NOMO-1 (cell line): Measurements from ENCODE around the gene CES3.
A peak's percentile ranks its signal among the peaks of the same experiment; 100 is the strongest.
"Not testable (repeated sequence)": the region's sequence is repeated elsewhere in the genome, so short reads cannot be mapped to it uniquely, and the experiment has no call there.

Experiments
- DNase-seq, 2 experiments: peaks; one replicate each; lab custom pipeline; 2025; ENCODE audit not compliant: unreplicated experiment in 2 of 2; lab: John Stamatoyannopoulos, UW

CES3 gene

DNA sequence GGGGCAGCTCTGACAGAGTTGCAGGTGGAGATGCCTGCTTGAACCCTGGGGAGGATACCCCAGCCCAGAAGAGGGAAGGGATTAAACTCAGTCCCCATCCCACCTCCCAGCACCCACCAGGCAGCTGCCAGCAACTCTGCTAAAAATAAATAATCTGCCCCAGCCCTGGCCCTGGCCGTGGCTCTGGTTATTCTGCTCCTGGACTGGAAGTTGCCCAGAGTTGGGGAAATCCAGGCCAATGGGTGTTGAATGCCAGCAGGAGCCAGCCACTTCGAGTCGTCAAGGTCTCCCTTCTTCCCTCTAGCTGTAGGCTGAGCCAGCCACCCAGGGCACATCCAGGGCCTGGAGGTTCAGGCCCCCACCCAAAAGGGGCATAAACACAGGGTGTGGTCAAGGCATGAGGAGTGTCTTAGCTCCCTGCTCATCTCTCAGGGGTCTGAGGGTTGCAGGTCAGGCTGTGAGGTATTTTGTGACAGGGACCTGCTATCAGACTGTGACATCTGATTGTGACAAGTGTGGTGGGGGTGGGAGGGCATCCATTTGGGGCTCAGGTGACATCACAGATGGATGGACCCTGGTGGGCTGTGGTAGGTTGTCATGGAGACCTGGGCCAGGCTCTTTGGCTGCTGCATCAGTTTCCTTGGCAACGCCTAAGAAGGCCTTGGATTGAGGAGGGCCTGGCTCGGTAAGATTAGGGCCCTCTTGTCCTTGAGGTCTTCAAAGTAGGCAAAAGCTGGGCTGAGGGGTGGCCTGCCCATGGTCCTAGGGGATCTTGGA is 34.7 kb upstream of the CES3 start:
- DNase-seq = no peak

DNA sequence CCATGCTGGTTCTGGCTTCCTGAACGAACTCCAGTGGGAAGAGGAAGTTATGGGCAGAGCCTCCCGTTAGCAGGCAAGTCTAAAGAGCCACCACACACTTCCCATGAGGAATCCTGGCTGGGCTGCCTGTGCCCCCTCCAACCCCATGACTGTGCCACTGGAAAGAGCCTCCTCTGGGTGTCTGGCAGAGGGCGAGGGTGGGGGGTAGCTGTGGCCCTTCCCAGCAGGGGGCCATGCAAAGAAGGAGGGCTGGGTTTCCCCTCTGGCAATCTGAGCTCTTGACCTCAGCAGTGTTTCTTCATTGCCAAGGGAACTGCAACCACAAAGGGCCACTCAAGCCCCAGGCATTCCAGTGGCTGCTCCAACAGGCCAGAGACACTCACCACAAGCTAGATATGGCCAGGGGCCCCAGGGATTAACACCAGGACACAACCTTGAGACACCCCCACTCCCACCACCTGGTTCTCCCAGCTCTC is 34.1 kb upstream of the CES3 start:
- DNase-seq = no peak

DNA sequence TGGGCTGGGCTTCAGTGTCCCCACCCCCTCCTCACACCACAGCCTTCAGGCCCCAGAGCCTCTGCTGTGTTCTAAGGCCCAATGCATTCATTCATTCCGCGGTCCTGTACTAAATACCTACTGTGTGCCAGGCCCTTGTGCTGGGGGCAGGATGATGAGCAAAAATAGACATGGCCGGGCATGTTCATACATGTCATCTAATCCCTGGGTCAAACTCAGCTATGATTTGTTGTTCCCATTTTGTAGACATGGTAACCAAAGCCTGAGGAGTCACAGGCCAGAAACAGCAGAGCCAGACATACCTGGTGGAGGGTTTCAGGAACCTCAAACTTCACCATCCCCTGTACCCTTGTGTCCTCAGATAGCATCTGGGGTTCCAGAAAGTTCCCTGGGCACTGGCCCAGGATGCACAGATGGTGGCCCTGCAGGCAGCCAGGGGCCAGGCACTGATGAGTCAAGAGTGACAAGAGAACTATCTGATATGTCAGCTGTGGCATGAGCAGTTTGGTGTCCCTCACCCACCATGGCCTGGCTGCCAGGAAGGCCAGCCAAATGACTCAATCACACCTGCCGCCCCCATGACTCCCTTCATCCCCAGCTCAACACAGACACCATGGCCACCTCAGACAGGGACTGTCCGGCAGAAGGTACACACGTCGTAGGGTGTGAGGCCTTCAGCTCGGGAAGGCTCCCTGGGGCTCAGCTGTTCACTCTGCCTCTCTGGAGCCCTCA is 33.0 kb upstream of the CES3 start:
- no peak for DNase-seq

DNA sequence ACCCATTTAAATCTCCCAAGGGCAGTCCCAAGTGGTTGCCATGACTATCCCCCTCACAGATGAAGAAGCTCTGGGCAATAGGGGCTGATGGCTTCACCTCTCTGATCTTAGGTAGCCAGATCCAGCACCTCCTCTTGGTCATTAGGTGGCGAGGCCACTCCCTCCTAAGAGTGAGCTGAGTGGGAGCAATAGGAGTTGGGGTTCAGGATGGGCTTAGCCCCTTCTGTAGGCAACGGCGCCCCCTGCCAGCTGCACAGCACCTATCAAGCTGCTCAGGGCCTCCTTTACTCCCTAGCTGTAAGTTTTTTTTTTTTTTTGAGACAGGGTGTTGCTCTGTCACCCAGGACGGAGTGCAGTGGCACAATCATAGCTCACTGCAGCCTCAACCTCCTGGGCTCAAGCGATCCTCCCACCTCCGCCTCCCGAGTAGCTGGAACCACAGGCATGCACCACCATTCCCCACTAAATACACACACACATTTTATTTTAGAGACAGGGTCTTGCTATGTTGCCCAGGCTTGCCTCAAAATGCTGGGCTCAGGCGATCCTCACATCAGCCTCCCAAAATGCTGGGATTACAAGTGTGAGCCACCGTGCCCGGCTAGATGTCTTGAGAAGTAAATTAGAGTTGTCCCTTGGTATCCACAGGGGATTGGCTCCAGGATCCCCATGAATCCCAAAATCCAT is 32.2 kb upstream of the CES3 start:
- DNase-seq = no peak

DNA sequence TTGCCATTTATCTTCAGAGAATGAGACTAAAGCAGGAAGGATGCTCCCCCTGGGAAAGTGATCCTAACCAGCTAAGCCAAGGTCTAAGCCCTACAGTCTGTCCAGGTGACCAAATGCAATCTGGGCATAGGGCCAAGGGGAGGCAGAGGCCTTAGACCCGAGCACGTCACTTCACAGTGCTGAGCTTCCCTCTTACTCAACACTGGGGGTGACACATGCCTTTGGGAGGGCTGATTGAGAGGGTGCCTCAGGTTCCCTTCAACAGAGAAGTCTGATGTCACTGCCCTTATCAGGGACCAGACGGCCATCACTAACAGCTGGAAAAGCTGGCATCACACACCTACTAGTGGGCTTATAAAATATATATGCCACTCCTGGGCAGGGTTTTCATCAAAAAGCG is 30.9 kb upstream of the CES3 start:
- DNase-seq = no peak

DNA sequence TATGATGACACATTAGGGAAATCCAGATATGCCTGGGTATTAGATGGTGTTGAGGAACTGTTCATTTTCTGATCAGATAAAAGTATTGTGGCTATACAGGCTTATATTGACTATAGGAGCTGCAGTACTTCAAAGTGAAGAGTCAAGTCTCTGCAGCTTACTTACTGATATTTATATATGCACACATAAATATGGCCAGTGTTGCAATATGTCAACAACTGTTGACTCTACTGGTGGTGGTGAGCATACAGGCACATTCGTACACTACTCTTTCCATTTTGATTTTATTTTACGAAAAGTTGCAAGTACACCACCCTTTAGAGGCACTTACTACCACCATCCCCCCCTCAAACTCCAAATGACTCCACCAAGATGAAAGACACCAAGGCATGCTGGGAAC is 29.4 kb upstream of the CES3 start:
- no peak for DNase-seq

DNA sequence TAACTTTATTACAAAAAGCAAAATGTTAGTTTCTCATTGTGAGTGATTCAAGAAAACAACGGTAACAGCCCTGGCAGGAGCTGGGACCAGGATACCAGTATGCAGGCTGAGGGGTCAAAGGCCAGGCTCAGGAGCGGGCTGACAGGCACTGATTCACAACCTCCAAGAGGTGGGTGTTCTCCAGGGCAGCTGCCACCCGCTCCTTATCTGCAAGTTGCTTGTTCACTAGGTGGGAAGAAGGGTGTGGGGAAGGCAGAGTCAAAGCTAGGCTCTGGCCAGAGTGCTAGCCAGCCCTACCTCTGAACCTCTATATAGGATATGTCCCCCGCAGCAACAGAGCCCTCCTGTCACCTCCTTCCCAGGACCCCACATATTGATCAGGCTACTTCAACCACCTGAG is 29.0 kb upstream of the CES3 start:
- no peak for DNase-seq

DNA sequence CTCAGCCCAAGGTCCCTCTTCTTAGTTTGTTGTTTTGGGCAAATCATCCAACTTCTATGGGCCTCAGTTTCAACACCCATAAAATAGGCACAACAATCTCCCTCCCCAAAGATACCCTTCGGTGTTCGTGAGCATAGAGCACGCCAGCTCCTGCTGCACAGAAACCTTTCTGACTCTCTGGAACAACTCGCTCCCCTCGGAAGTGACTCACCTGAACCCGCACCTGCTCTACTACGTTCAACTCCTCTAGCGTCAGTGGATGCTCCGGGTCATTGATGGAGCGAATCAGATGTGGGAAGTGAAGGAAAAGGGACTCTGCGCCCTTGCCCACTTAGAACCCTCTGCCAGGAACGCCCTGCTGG is 27.3 kb upstream of the CES3 start:
- DNase-seq = no peak

DNA sequence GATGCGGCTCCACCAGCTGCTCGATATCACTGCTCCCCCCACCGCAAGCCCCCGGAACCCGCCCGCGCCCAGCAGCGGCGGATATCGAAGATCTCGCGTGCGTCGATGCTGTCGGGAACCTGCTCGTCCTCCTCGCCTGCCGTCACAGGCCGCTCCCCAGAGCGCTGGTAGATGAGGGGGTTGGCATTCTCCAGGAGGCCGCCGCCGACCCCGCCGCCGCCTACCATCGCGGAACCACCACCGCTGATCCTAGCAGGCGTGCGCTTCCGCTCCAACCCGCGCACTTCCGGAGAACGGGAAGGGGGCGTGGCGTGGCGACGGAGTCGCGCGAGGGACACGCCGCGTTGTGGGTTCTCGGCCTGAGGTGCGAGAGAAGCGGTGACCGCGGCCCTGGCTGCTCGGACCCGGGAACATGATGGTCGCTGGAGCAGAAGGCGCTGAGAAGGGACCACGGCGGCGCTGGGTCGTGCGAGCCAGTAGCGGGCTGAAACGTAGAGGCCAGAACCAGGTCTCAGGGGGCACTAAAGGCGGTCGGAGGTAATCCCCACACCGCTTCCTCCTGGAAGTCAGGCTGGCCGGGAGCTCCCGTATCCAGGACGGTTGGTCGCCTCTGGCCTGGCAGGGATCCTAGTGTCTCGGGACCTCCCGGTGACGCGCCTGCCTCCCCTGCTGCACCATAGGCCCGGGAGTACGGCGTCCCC is 26.8 kb upstream of the CES3 start, which contains the start of gene CIAO2B:
Gene CIAO2B (minus strand): TSS at position 265 of the 701 bp plus-strand sequence. CDS start 38 bp downstream, at position 227.
- DNase-seq = peak; percentile 69 to 70

DNA sequence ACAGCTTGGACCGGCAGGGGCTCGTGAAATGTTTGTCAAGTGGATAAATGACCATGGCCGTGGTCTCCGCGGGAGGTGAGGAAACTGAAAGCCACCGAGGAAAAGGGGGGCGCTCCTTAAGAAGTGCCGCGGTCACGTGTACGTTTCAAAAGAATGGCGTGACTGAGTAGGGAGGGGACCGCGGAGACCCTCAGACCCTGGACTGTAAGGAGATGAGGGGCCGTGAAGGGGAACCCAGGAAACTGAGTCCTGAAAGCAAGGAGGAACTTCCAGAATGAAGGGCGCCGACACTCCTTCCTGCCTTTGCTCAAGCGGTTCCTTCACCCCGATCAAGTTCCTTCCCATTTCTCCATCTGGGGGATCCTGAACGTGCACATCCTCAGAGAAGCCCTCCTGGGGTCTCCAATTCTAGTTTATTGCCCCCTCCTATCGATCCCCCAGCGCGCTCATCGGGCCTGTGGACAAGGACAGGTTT is 26.2 kb upstream of the CES3 start:
- not testable (repeated sequence) for DNase-seq

DNA sequence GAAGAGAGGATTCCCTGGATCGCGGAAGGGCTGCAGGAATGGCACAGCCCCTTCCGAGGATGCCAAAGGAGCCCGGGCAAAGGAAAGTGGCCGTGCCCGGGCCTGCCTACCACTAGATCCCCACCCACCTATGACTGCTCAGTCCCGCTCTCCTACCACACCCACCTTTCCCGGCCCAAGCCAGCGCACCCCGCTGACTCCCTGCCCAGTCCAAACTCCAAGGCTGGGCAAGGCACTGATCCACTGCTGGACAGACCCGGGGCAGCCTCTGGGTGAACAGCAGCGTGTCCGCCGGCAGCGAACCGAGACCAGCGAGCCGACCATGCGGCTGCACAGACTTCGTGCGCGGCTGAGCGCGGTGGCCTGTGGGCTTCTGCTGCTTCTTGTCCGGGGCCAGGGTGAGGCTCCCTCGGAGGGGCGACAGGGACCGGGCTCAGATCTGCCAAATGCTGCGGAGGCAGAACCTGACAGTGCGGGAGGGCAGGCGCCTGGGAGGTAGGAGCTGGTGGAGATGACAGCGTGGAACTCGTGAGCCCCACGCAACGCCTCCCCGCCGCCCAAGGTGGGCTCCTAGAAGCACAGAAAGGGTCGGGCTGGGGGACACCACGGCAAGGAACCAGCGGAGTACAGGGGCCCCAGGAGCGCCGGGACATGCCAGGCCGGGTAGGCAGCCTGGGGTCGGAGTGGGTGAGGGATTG is 25.6 kb upstream of the CES3 start, which contains the start of gene CES2:
Gene CES2 (plus strand): TSS at position 203 of the 698 bp plus-strand sequence. CDS start 120 bp downstream, at position 323.
- DNase-seq = no peak

DNA sequence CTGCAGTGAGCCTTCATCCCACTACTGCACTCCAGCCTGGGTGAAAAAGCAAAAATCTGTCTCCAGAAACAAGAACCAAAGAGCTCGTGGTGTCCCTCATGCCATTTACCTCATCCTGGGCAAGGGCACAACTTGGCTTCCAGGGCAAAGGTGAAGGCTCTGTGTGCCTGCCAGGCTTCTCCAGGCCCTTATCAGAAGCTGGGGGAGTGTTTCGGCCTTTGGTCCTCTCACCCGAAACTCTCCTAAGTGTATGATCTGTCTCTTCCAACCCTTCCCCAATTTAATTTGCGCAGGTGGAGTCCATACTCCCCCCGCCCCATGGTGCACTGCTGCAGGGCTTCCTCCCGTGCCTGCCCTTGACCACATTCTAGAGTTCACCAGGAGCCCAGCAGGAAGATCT is 24.6 kb upstream of the CES3 start:
- DNase-seq = no peak

DNA sequence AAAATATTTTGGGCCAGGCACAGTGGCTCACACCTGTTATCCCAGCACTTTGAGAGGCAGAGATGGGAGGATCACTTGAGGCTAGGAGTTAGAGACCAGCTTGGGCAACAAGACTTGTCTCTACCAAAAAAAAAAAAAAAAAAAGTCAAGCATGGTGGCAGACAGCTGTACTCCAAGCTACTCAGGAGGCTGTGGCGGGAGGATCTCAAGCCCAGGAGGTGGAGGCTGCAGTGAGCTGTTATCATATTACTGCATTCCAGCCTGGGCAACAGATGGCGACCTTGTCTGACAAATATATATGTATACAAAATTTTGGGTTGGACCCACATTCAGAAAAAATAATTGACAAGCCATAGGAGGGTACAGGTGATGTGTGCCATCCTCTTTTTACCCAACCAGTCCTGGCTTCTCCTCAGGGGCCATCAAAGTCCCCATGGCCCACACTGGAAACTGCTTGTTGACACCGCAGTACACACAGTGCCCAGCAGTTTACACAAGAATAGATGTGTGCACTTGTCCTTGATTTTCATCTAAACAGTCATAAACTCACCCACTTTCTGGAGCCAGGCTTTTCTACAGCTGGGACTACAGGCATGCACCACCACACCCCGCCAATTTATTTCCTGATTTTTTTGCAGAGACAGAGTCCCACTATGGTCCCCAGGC is 24.0 kb upstream of the CES3 start:
- DNase-seq = no peak

DNA sequence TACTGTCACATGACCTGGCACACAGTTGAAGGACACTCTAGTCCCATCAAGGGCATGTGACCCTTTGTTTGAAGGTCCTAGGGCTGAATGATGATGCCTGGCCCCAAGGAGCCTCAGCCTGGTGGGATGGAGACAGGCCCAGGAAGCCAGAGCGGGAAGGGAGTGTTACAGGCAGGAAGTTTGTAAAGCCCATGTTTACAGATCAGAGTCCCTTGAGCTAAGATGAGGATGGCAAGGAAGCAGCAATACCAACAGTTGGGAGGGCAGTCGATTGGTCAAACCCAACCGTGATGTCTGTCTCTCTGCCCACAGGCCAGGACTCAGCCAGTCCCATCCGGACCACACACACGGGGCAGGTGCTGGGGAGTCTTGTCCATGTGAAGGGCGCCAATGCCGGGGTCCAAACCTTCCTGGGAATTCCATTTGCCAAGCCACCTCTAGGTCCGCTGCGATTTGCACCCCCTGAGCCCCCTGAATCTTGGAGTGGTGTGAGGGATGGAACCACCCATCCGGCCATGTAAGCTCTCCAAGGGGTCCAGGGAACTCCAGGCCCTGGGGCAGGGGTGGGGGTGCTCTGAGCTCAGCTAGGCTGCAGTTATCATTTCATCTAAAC is 23.2 kb upstream of the CES3 start:
- no peak for DNase-seq

DNA sequence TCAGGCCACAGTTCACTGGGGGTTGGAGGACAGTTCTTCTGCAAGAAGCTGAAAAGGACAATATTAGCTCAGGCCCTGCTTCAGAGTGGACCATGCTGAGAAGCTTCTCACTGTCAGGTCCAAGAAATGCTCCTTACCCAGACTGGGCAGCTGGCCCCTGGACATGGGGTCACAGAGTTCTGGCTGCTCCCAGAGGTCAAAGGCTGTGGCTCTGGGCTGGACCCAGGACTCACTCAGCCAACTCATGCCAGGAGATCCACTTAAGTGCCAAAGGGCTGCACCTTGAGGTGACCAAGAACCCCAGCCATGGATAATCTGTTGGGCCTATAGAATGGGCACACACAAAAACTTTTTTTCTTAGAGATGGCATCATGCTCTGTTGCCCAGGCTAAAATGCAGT is 21.7 kb upstream of the CES3 start:
- no peak for DNase-seq

DNA sequence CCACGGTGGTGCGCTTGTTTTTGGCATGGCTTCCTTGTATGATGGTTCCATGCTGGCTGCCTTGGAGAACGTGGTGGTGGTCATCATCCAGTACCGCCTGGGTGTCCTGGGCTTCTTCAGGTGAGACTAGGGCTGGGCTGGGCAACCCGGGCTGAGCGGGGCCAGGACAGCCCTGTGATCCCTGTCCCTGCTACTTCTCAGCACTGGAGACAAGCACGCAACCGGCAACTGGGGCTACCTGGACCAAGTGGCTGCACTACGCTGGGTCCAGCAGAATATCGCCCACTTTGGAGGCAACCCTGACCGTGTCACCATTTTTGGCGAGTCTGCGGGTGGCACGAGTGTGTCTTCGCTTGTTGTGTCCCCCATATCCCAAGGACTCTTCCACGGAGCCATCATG is 20.8 kb upstream of the CES3 start:
- DNase-seq = no peak

DNA sequence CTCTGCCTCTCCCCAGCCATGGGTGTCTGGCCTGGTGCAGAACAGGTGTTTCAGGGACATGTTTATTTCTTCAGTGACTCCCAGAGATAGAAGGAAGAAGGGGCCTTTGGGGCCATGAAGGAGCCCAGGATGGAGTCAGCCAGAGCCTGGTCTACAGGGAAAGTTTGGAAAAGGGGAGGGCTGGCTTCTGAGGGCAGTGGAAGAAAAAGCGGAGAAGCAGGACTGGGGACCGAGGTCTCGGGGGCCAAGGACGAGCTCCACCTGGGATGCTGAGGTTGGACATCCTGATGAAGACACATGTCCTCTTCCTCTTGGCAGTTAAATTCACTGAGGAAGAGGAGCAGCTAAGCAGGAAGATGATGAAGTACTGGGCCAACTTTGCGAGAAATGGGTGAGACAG is 18.1 kb upstream of the CES3 start:
- DNase-seq = no peak

DNA sequence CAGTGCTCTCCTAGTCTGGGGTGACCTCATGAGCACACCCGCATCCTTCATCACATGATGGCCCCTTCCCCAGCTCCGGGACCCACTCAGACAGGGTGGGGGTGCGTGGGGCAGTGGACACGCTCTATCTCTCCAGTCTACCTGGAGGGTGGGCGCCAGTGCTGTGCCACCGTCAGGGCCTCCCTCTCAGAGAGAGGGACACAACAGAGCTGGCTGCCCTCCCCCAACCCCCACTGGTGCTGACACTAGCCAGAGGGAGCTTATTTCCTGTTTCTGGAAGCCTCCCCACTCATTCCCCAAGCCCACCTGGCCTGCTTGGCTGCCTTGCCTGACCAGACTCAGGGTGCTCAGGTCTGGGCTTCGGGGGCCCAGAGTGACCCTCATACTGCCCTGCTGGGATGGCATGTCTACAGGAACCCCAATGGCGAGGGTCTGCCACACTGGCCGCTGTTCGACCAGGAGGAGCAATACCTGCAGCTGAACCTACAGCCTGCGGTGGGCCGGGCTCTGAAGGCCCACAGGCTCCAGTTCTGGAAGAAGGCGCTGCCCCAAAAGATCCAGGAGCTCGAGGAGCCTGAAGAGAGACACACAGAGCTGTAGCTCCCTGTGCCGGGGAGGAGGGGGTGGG is 17.5 kb upstream of the CES3 start:
- DNase-seq = no peak

DNA sequence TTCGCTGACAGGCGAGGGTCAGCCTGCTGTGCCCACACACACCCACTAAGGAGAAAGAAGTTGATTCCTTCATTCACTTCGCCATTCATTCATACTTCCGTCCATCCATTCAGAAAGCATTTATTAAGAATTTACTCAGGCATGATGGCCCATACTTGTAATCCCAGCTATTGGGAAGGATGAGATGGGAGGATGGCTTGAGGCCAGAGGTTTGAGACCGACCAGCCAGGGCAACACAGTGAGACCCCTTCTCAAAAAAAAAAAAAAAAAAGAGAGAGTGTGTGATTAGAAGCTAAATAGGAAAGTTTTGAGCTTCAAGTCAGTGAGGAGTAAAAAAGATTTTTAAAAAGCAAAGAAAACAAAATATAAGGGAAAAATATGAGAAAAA is 17.0 kb upstream of the CES3 start:
- DNase-seq = no peak
